OCI-LY1 (cell line): ENCODE data around the gene LARP4.

Experiments used
- CTCF ChIP-seq: fragments of 200-600 bp; sonication (generic), shearing (Covaris generic); IDR thresholded peaks from 2 replicates; pipeline ENCODE4 v1.5.1; 2017; ENCODE audit warnings: mild to moderate bottlenecking, antibody characterized with exemption, low read length, moderate library complexity, mixed read lengths
- EZH2 ChIP-seq: fragments of 200-600 bp; sonication (generic), shearing (Covaris generic); IDR thresholded peaks from 2 replicates; pipeline ENCODE4 v1.8.0; 2017; ENCODE audit warnings: borderline replicate concordance, mixed run types, mild to moderate bottlenecking, antibody characterized with exemption, low read length, moderate library complexity, mixed read lengths

DNA sequence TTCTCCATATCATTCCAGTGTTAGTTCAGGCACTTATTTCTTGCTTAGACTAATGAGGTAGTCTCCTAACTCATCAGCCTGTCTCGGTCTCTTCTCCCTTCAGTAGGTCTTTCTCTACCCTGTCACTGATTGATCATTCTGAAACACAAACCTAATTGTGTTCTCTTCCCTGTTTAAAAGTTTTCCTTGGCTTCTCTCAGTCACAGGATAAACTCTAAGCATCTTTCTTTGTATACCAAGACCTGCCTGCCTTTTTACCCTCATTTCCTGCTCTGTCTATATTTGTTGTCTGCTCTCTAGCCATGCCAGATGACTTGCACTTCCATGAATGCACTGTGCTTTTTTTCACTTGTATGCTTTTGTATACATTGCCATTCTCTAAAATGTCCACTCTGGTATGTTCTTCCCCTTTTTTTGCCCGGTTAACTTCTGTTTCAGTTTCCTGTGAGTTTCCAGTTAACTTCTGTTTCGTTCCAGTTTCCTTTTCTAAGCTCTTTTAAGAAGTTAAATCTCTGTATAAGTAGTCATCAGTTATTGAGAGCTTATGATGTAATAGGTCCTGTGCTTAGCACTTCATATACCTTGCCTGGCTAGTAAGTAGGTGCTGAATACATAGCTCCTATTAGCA, 116.8 kb downstream of the LARP4 start:
- TF ChIP-seq CTCF: no peak
- no peak for TF ChIP-seq EZH2
